HG03439 (cell line): ENCODE measurements around the gene SH2D2A.

Experiments used
- ATAC-seq: cut with Tn5 transposase; IDR thresholded peaks from one replicate; pipeline ENCODE4 v1.9.1; 2021; ENCODE audit warnings: mild to moderate bottlenecking, moderate library complexity; ENCODE audit not compliant: unreplicated experiment

SH2D2A gene

GRCh38 chr1:156816561-156817328 lies at the start of gene SH2D2A:
Gene SH2D2A, minus strand, starts transcription at chr1:156816848. Its CDS starts 140 bp downstream, at chr1:156816708.
- peak; percentile 74 for ATAC-seq

GRCh38 chr1:156865865-156866248 lies 49.2 kb upstream of the SH2D2A start:
- no peak for ATAC-seq

GRCh38 chr1:156865258-156865657 lies 48.6 kb upstream of the SH2D2A start:
- no peak for ATAC-seq

- no peak for ATAC-seq
Observed at GRCh38 chr1:156864796-156865195, 48.1 kb upstream of the SH2D2A start.

- ATAC-seq = no peak
Observed at GRCh38 chr1:156863631-156864030, 47.0 kb upstream of the SH2D2A start.

GRCh38 chr1:156862997-156863599 lies 46.5 kb upstream of the SH2D2A start:
- ATAC-seq = no peak

- ATAC-seq = no peak
Observed at GRCh38 chr1:156862584-156862983, 45.9 kb upstream of the SH2D2A start.

GRCh38 chr1:156860628-156861423 lies 44.2 kb upstream of the SH2D2A start, which contains the start of gene NTRK1:
Gene NTRK1, plus strand, starts transcription at chr1:156860865. Its CDS starts 70 bp downstream, at chr1:156860935.
- no peak for ATAC-seq

- ATAC-seq = no peak
Observed at GRCh38 chr1:156860113-156860627, 43.5 kb upstream of the SH2D2A start.

GRCh38 chr1:156859523-156860112 lies 43.0 kb upstream of the SH2D2A start:
- ATAC-seq = no peak

GRCh38 chr1:156858959-156859522 lies 42.4 kb upstream of the SH2D2A start, which contains the start of gene INSRR:
Gene INSRR, minus strand, starts transcription at chr1:156859117. Its CDS starts 496 bp downstream, at chr1:156858621.
- no peak for ATAC-seq

- ATAC-seq = no peak
Observed at GRCh38 chr1:156858555-156858956, 41.9 kb upstream of the SH2D2A start.

GRCh38 chr1:156857532-156857931 lies 40.9 kb upstream of the SH2D2A start:
- ATAC-seq = no peak

- no peak for ATAC-seq
Observed at GRCh38 chr1:156856282-156856785, 39.7 kb upstream of the SH2D2A start.

GRCh38 chr1:156854634-156855033 lies 38.0 kb upstream of the SH2D2A start:
- ATAC-seq = no peak

GRCh38 chr1:156853761-156854160 lies 37.1 kb upstream of the SH2D2A start:
- ATAC-seq = no peak

- no peak for ATAC-seq
Observed at GRCh38 chr1:156852418-156852874, 35.8 kb upstream of the SH2D2A start.

- ATAC-seq = no peak
Observed at GRCh38 chr1:156851779-156852417, 35.2 kb upstream of the SH2D2A start.

GRCh38 chr1:156849151-156849496 lies 32.5 kb upstream of the SH2D2A start:
- no peak for ATAC-seq
